Heart left ventricle (tissue), 13 donors: ENCODE measurements around the gene NGEF.

ENCODE experiments used
- CTCF ChIP-seq, 12 donors: fragments of 200-600 bp; sonication (generic) in 4 of 12; IDR thresholded peaks; one replicate each; pipeline versions ENCODE4 v1.5.0 to v1.8.0; 2018 to 2022; ENCODE audit warnings: antibody characterized with exemption in 12 of 12, mild to moderate bottlenecking in 5 of 12
- POLR2A ChIP-seq, 2 donors: fragments of 450-650 bp; IDR thresholded peaks; one replicate each; pipeline ENCODE4 v1.6.1; 2017; ENCODE audit warnings: antibody characterized with exemption in 2 of 2, mild to moderate bottlenecking in 2 of 2, moderate library complexity in 2 of 2
- donor health status: ischemic (EF 13 %, LVEDD 7.1; RV severe dilation, severe dysfunction).
- donor health status: DM: no; HTN: yes; CAD: no.
- donor health status: DM: no; HTN: no; CAD: no.
- donor health status: ischemic (EF 25% LVEDD 6.9; RV normal size, moderate dysfunction).
- donor health status: ischemic (EF 25% LVEDD 5.7; RV mildly dilated, moderate dysfunction).
- donor health status: ischemic (EF 35%, LVEDD 5.7; RV mildly dilated, moderate dysfunction).
- donor health status: nonischemic (EF 11% LVEDD 7.7; RV severe dilation, severe dysfunction).
- donor health status: DM: yes; HTN: yes; CAD: no.
- donor health status: PGD.
- donor health status: ischemic (EF 29% LVEDD 5.4; RV normal size, mild dysfunction).
- donor health status: nonischemic (EF 23%, LVEDD 6.1; RV moderate dilation, normal function).

GRCh38 chr2:233013650-233014049, 594 bp upstream of the NGEF start:
- no peak for TF ChIP-seq CTCF (IDR thresholded peaks at IDR 0.05)
- no peak for TF ChIP-seq POLR2A (IDR thresholded peaks at IDR 0.05)
